H9 (cell line): ENCODE measurements around the gene DENND1A. TPM values are rescaled to one million over a fixed set of nuclear protein-coding genes. Genes with fewer than 3 reads are reported as not detected.

Source experiments
- DNase-seq: peaks from one replicate; pipeline ENCODE4 v3.0.0-alpha.2; 2017
- H2AFZ ChIP-seq: one replicate; pipeline ENCODE4 v1.6.1; 2013; ENCODE audit warnings: mild to moderate bottlenecking, low read length, control low read depth, moderate library complexity
- H2AK5ac ChIP-seq: 2 replicates; pipeline ENCODE4 v1.6.1; 2013; ENCODE audit warnings: low read length, control low read depth, mixed read lengths; ENCODE audit not compliant: insufficient read length
- H2BK120ac ChIP-seq: one replicate; pipeline ENCODE4 v1.6.1; 2013; ENCODE audit warnings: low read depth, mild to moderate bottlenecking, low read length, control low read depth, inconsistent platforms; ENCODE audit not compliant: poor library complexity, severe bottlenecking
- H2BK12ac ChIP-seq: 2 replicates; pipeline ENCODE4 v1.6.1; 2013; ENCODE audit warnings: low read length, control low read depth, mixed read lengths, low read depth; ENCODE audit not compliant: insufficient read length
- H2BK15ac ChIP-seq: 2 replicates; pipeline ENCODE4 v1.6.1; 2013; ENCODE audit warnings: low read depth, low read length, control low read depth
- H2BK20ac ChIP-seq: one replicate; pipeline ENCODE4 v1.6.1; 2013; ENCODE audit warnings: low read depth, mild to moderate bottlenecking, low read length, control low read depth, inconsistent platforms; ENCODE audit not compliant: poor library complexity, severe bottlenecking
- H2BK5ac ChIP-seq: 2 replicates; pipeline ENCODE4 v1.6.1; 2013; ENCODE audit warnings: low read length, control low read depth, mixed read lengths; ENCODE audit not compliant: insufficient read length
- H3K14ac ChIP-seq: 2 replicates; pipeline ENCODE4 v1.6.1; 2013; ENCODE audit warnings: low read length, control low read depth; ENCODE audit not compliant: insufficient read depth
- H3K18ac ChIP-seq: 2 replicates; pipeline ENCODE4 v1.6.1; 2013; ENCODE audit warnings: low read depth, mild to moderate bottlenecking, mixed read lengths, low read length, control low read depth; ENCODE audit not compliant: insufficient read length
- H3K23ac ChIP-seq: 2 replicates; pipeline ENCODE4 v1.6.1; 2013; ENCODE audit warnings: low read length, control low read depth, mixed read lengths, low read depth; ENCODE audit not compliant: insufficient read length
- H3K23me2 ChIP-seq: 2 replicates; pipeline ENCODE4 v1.6.1; 2013; ENCODE audit warnings: low read depth, mild to moderate bottlenecking, mixed read lengths, low read length, control low read depth; ENCODE audit not compliant: insufficient read length, poor library complexity, severe bottlenecking
- H3K27ac ChIP-seq: 2 replicates; pipeline ENCODE4 v1.5.1; 2013; ENCODE audit warnings: low read length, control low read depth, mixed read lengths, low read depth; ENCODE audit not compliant: insufficient read length
- H3K27me3 ChIP-seq: 2 replicates; pipeline ENCODE4 v1.6.1; 2013; ENCODE audit warnings: low read length, control low read depth, inconsistent platforms; ENCODE audit not compliant: insufficient read depth
- H3K4ac ChIP-seq: 2 replicates; pipeline ENCODE4 v1.6.1; 2013; ENCODE audit warnings: low read depth, mild to moderate bottlenecking, control low read depth, inconsistent platforms, low read length, moderate library complexity
- H3K4me1 ChIP-seq: 2 replicates; pipeline ENCODE4 v1.6.1; 2013; ENCODE audit warnings: low read length, control low read depth, inconsistent platforms; ENCODE audit not compliant: insufficient read depth
- H3K4me2 ChIP-seq: 2 replicates; pipeline ENCODE4 v1.6.1; 2013; ENCODE audit warnings: low read length, control low read depth, mixed read lengths; ENCODE audit not compliant: insufficient read length, insufficient read depth
- H3K56ac ChIP-seq: 2 replicates; pipeline ENCODE4 v1.6.1; 2013; ENCODE audit warnings: low read depth, mild to moderate bottlenecking, mixed read lengths, low read length, control low read depth; ENCODE audit not compliant: insufficient read length
- H3K79me1 ChIP-seq: 2 replicates; pipeline ENCODE4 v1.6.1; 2013; ENCODE audit warnings: low read depth, mild to moderate bottlenecking, moderate library complexity, low read length, control low read depth, inconsistent platforms; ENCODE audit not compliant: insufficient read depth, poor library complexity, severe bottlenecking
- H3K79me2 ChIP-seq: 2 replicates; pipeline ENCODE4 v1.6.1; 2013; ENCODE audit warnings: low read length, control low read depth, inconsistent platforms; ENCODE audit not compliant: insufficient read depth
- H3K9ac ChIP-seq: 2 replicates; pipeline ENCODE4 v1.6.1; 2013; ENCODE audit warnings: low read length, control low read depth, mixed read lengths; ENCODE audit not compliant: insufficient read length; ENCODE audit errors: extremely low read depth
- H3K9me3 ChIP-seq: one replicate; pipeline ENCODE4 v1.6.1; 2013; ENCODE audit warnings: low read depth, low read length, inconsistent platforms; ENCODE audit not compliant: control insufficient read depth
- H3T11ph ChIP-seq: one replicate; pipeline ENCODE4 v1.6.1; 2013; ENCODE audit warnings: mild to moderate bottlenecking, low read length, control low read depth, inconsistent platforms
- H4K20me1 ChIP-seq: one replicate; pipeline ENCODE4 v1.6.1; 2013; ENCODE audit not compliant: control insufficient read depth, insufficient read length, insufficient read depth
- H4K5ac ChIP-seq: 2 replicates; pipeline ENCODE4 v1.6.1; 2013; ENCODE audit warnings: low read depth, mild to moderate bottlenecking, mixed read lengths, low read length, control low read depth; ENCODE audit not compliant: insufficient read length
- H4K8ac ChIP-seq: replicated peaks from 2 replicates; pipeline ENCODE4 v1.6.1; 2013; ENCODE audit warnings: low read length, control low read depth, mixed read lengths, low read depth; ENCODE audit not compliant: insufficient read length
- H4K91ac ChIP-seq: 2 replicates; pipeline ENCODE4 v1.6.1; 2013; ENCODE audit warnings: low read depth, mild to moderate bottlenecking, moderate library complexity, mixed read lengths, low read length, control low read depth; ENCODE audit not compliant: insufficient read length
- H3K27ac Mint-ChIP-seq, 3 experiments: 2 replicates in 2 of 3; 3 replicates in 1 of 3; pipeline ENCODE4 v1.8.0; 2020 to 2021; ENCODE audit warnings: mixed read lengths in 3 of 3, mild to moderate bottlenecking in 1 of 3, moderate library complexity in 1 of 3
- H3K27me3 Mint-ChIP-seq: 2 replicates; pipeline ENCODE4 v1.8.0; 2021; ENCODE audit warnings: low read depth, mild to moderate bottlenecking, moderate library complexity, mixed read lengths
- H3K36me3 Mint-ChIP-seq, 3 experiments: 2 replicates in 2 of 3; 3 replicates in 1 of 3; pipeline ENCODE4 v1.8.0; 2020 to 2021; ENCODE audit warnings: low read depth in 3 of 3, mixed read lengths in 3 of 3; ENCODE audit not compliant: insufficient read depth in 1 of 3
- H3K4me1 Mint-ChIP-seq, 2 experiments: 2 replicates each; pipeline ENCODE4 v1.8.0; 2020; ENCODE audit warnings: mixed read lengths in 2 of 2
- H3K4me3 Mint-ChIP-seq, 2 experiments: 2 replicates in 1 of 2; 3 replicates in 1 of 2; pipeline ENCODE4 v1.8.0; 2020 to 2021; ENCODE audit warnings: mild to moderate bottlenecking in 2 of 2, mixed read lengths in 2 of 2, moderate library complexity in 1 of 2
- H3K9me3 Mint-ChIP-seq, 2 experiments: 2 replicates in 1 of 2; 3 replicates in 1 of 2; pipeline ENCODE4 v1.8.0; 2020; ENCODE audit warnings: mild to moderate bottlenecking in 2 of 2, mixed read lengths in 2 of 2, moderate library complexity in 1 of 2
- WGBS: extraction: QIAGEN DNeasy Blood & Tissue Kit; methylation state at CpG from one replicate; pipeline ENCODE4 v1.1.7; 2013; ENCODE audit warnings: missing lambda C conversion rate, low lambda C conversion rate, mixed read lengths; ENCODE audit not compliant: insufficient read length; ENCODE audit errors: extremely low coverage; 5-methylcytosine and 5-hydroxymethylcytosine counted together
- total RNA-seq: library from RNA; stranded (reverse); gene quantifications from 2 replicates; pipeline ENCODE4 v1.2.1, GENCODE V29; 2021
- TF ChIP-seq, protein P1 (sequence below): fragments of 200-600 bp; sonication (generic); conservative IDR thresholded peaks from 3 replicates; pipeline ENCODE4 v1.8.0; 2021; ENCODE audit warnings: antibody characterized with exemption, mild to moderate bottlenecking

DENND1A gene
- total RNA-seq, 1 experiment from 2014 or later, result 20.4 TPM

DNA sequence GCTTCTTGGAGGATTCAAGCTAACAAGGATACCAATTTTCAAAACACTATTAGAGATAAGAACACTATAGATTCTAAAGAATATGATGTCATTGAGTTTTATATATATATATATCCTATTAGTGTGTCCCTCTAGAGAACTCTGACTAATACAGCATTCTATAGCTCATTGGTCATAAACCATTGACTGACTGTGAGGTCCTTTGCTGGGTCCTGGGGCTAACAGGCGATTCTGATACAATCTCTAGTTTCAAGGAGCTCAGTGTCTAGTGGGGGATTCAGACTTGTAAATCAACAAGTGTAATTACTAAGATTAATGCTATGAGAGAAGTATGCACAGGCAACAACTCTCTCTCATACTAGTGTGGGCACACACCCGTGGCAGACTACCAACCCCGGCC, 234.5 kb downstream of the DENND1A start:
- no peaks in the 10 kb centered on the region for H3K4me1 ChIP-seq
- H3K4ac ChIP-seq, result no peak overlapping the region
- H3K79me2 ChIP-seq, result no peaks in the 10 kb centered on the region
- no peak overlapping the region for H3K9ac ChIP-seq
- no peak overlapping the region for H2AFZ ChIP-seq
- no CpG with 5 or more reads among the region's 3 CpGs for WGBS
- H2BK15ac ChIP-seq, result no peak overlapping the region
- H2BK120ac ChIP-seq, result no peak overlapping the region
- H3K27ac Mint-ChIP-seq, result no peak overlapping the region
- no peak overlapping the region for H2BK5ac ChIP-seq
- no peaks in the 10 kb centered on the region for H3K23me2 ChIP-seq
- H3K9me3 Mint-ChIP-seq, result no peaks in the 10 kb centered on the region
- peaks cover 8% of the 10 kb centered on the region in 2 experiments; a peak in 3 of 4 replicates for H3K4me1 Mint-ChIP-seq
- no peak overlapping the region for H2AK5ac ChIP-seq
- DNase-seq, result no peak
- no peak overlapping the region for H3K4me3 Mint-ChIP-seq
- H3K4me2 ChIP-seq, result no peak overlapping the region
- no peaks in the 10 kb centered on the region for H3K79me1 ChIP-seq
- no peak overlapping the region for H3K56ac ChIP-seq
- no peak overlapping the region for H4K91ac ChIP-seq
- H4K5ac ChIP-seq, result no peak overlapping the region
- no peak overlapping the region for H3K18ac ChIP-seq
- H3K23ac ChIP-seq, result no peak overlapping the region
- no peak overlapping the region for H3T11ph ChIP-seq
- H4K8ac ChIP-seq, result no peak overlapping the region
- H3K9me3 ChIP-seq, result no peaks in the 10 kb centered on the region
- no peak overlapping the region for H2BK12ac ChIP-seq
- no peak overlapping the region for H2BK20ac ChIP-seq
- no peak overlapping the region for H3K27ac ChIP-seq
- TF ChIP-seq, protein P1, sequence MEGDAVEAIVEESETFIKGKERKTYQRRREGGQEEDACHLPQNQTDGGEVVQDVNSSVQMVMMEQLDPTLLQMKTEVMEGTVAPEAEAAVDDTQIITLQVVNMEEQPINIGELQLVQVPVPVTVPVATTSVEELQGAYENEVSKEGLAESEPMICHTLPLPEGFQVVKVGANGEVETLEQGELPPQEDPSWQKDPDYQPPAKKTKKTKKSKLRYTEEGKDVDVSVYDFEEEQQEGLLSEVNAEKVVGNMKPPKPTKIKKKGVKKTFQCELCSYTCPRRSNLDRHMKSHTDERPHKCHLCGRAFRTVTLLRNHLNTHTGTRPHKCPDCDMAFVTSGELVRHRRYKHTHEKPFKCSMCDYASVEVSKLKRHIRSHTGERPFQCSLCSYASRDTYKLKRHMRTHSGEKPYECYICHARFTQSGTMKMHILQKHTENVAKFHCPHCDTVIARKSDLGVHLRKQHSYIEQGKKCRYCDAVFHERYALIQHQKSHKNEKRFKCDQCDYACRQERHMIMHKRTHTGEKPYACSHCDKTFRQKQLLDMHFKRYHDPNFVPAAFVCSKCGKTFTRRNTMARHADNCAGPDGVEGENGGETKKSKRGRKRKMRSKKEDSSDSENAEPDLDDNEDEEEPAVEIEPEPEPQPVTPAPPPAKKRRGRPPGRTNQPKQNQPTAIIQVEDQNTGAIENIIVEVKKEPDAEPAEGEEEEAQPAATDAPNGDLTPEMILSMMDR, result no peak
- H4K20me1 ChIP-seq, result no peaks in the 10 kb centered on the region
- H3K36me3 Mint-ChIP-seq, result no peaks in the 10 kb centered on the region; a peak in 1 of 7 replicates
- no peaks in the 10 kb centered on the region for H3K27me3 ChIP-seq
- peaks cover 1% of the 10 kb centered on the region; the same call in 1 of the 2 replicates for H3K27me3 Mint-ChIP-seq
- H3K14ac ChIP-seq, result no peak overlapping the region
